NT2/D1 (cell line): Measurements from ENCODE around the gene FLNC.

Experiments
- DNase-seq: peaks from one replicate; pipeline ENCODE4 v3.0.0-alpha.2; 2011; ENCODE audit warnings: low read depth, low spot score
- H3K27me3 ChIP-seq: 2 replicates; pipeline ENCODE4 v1.6.0; 2011; ENCODE audit warnings: mild to moderate bottlenecking; ENCODE audit not compliant: insufficient read length, insufficient read depth
- H3K36me3 ChIP-seq: 2 replicates; pipeline ENCODE4 v1.6.1; 2011; ENCODE audit warnings: mild to moderate bottlenecking, low read length, mixed read lengths; ENCODE audit not compliant: insufficient read depth, insufficient read length
- H3K4me1 ChIP-seq: 2 replicates; pipeline ENCODE4 v1.5.1; 2011; ENCODE audit not compliant: insufficient read depth, insufficient read length
- H3K4me3 ChIP-seq: 2 replicates; pipeline ENCODE4 v1.5.1; 2011; ENCODE audit warnings: low read depth; ENCODE audit not compliant: insufficient read length
- H3K9ac ChIP-seq: 2 replicates; pipeline ENCODE4 v1.6.0; 2011; ENCODE audit warnings: low read depth; ENCODE audit not compliant: insufficient read length
- H3K9me3 ChIP-seq: 2 replicates; pipeline ENCODE4 v1.5.1; 2011; ENCODE audit warnings: mild to moderate bottlenecking, low read length; ENCODE audit not compliant: insufficient read depth
- SUZ12 ChIP-seq: IDR thresholded peaks from 2 replicates; pipeline ENCODE4 v1.6.1; 2011; ENCODE audit not compliant: insufficient read length, insufficient read depth; ENCODE audit errors: extremely low read depth
- YY1 ChIP-seq: IDR thresholded peaks from 2 replicates; pipeline ENCODE4 v1.6.1; 2011; ENCODE audit not compliant: insufficient read length, insufficient read depth
- ZNF274 ChIP-seq: IDR thresholded peaks from 2 replicates; pipeline ENCODE4 v1.6.1; 2011; ENCODE audit warnings: mild to moderate bottlenecking, low read depth, low read length

Gene FLNC

GRCh38 chr7:128849804-128850490, 19.7 kb downstream of the FLNC start:
- Histone ChIP-seq H3K4me1 (no peaks in the 10 kb centered on the region), H3K9ac (no peak overlapping the region), H3K36me3 (peaks cover 97% of the 10 kb centered on the region), H3K27me3 (no peaks in the 10 kb centered on the region), H3K4me3 (no peak overlapping the region), H3K9me3 (no peaks in the 10 kb centered on the region)
- no peak for TF ChIP-seq SUZ12
- no peak for TF ChIP-seq YY1
- no peak for TF ChIP-seq ZNF274
- no peak for DNase-seq

- H3K27me3 ChIP-seq, result no peaks in the 10 kb centered on the region
- H3K4me3 ChIP-seq, result no peak overlapping the region
- H3K9ac ChIP-seq, result no peak overlapping the region
- H3K36me3 ChIP-seq, result peaks cover 96% of the 10 kb centered on the region
- no peaks in the 10 kb centered on the region for H3K4me1 ChIP-seq
- H3K9me3 ChIP-seq, result no peaks in the 10 kb centered on the region
- no peak for TF ChIP-seq SUZ12
- TF ChIP-seq ZNF274, result no peak
- no peak for TF ChIP-seq YY1
- no peak for DNase-seq
Observed at GRCh38 chr7:128852537-128853254, 22.5 kb downstream of the FLNC start.

DNA sequence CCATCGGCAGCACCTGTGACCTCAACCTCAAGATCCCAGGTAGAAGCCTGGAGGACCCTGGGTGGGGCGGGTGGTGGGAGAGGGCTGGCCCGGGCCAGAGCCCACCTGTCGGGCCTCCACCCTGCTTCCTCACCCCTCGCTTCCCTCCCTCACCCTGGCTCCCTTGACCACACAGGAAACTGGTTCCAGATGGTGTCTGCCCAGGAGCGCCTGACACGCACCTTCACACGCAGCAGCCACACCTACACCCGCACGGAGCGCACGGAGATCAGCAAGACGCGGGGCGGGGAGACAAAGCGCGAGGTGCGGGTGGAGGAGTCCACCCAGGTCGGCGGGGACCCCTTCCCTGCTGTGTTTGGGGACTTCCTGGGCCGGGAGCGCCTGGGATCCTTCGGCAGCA, 23.6 kb downstream of the FLNC start:
- DNase-seq, result no peak
- Histone ChIP-seq H3K4me1 (no peaks in the 10 kb centered on the region), H3K9me3 (no peaks in the 10 kb centered on the region), H3K36me3 (peaks cover 93% of the 10 kb centered on the region), H3K9ac (no peak overlapping the region), H3K4me3 (no peak overlapping the region), H3K27me3 (no peaks in the 10 kb centered on the region)
- TF ChIP-seq ZNF274 (no peak), SUZ12 (no peak), YY1 (no peak)

DNA sequence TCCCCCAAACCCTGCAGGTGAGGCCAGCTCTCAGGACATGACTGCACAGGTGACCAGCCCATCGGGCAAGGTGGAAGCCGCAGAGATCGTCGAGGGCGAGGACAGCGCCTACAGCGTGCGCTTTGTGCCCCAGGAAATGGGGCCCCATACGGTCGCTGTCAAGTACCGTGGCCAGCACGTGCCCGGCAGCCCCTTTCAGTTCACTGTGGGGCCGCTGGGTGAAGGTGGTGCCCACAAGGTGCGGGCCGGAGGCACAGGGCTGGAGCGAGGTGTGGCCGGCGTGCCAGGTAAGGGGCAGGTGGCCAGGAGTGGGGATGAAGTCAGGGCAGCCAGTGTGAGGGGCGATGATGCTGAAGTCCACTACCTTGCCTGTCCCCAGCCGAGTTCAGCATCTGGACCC, 24.2 kb downstream of the FLNC start:
- H3K4me3 ChIP-seq, result no peak overlapping the region
- no peak overlapping the region for H3K9ac ChIP-seq
- H3K36me3 ChIP-seq, result peaks cover 93% of the 10 kb centered on the region
- no peaks in the 10 kb centered on the region for H3K9me3 ChIP-seq
- H3K4me1 ChIP-seq, result no peaks in the 10 kb centered on the region
- no peak for DNase-seq
- H3K27me3 ChIP-seq, result no peaks in the 10 kb centered on the region
- TF ChIP-seq SUZ12, result no peak
- no peak for TF ChIP-seq ZNF274
- no peak for TF ChIP-seq YY1

- DNase-seq, result no peak
- Histone ChIP-seq H3K4me1 (peaks cover 9% of the 10 kb centered on the region), H3K27me3 (no peaks in the 10 kb centered on the region), H3K9ac (no peak overlapping the region), H3K4me3 (no peak overlapping the region), H3K36me3 (peaks cover 89% of the 10 kb centered on the region), H3K9me3 (no peaks in the 10 kb centered on the region)
- TF ChIP-seq SUZ12, result no peak
Observed at GRCh38 chr7:128855559-128855958, 25.4 kb downstream of the FLNC start.

GRCh38 chr7:128856001-128856718, 26.0 kb downstream of the FLNC start:
- Histone ChIP-seq H3K4me3 (no peak overlapping the region), H3K36me3 (peaks cover 85% of the 10 kb centered on the region), H3K4me1 (peaks cover 9% of the 10 kb centered on the region), H3K9ac (no peak overlapping the region), H3K27me3 (no peaks in the 10 kb centered on the region), H3K9me3 (no peaks in the 10 kb centered on the region)
- no peak for DNase-seq
- TF ChIP-seq SUZ12 (no peak), ZNF274 (no peak), YY1 (no peak)
